Measurements from ENCODE around the gene MYZAP.

Gene MYZAP

GRCh38 chr15:57548835-57549234, 42.9 kb upstream of the MYZAP start:
- Histone ChIP-seq H3K9me2 (replicated peaks; ENCODE audit: low read depth, low read length) (no peaks in the 10 kb centered on the region), H2AFZ (ENCODE audit: low read length) (no peak overlapping the region), H3K27me3 (ENCODE audit: insufficient read depth, low read length, poor library complexity, severe bottlenecking) (no peaks in the 10 kb centered on the region), H3K79me2 (ENCODE audit: insufficient read depth, low read length) (no peaks in the 10 kb centered on the region), H3K4me2 (ENCODE audit: low read depth, low read length, poor library complexity, severe bottlenecking) (no peak overlapping the region), H3K4me1 (ENCODE audit: insufficient read depth, low read length, poor library complexity, severe bottlenecking) (no peaks in the 10 kb centered on the region), H3K9me3 (ENCODE audit: insufficient read depth, low read depth, low read length) (no peaks in the 10 kb centered on the region), H4K20me1 (ENCODE audit: insufficient read depth, low read length, poor library complexity, severe bottlenecking) (no peaks in the 10 kb centered on the region), H3K4me3 (ENCODE audit: low read length, poor library complexity, severe bottlenecking) (no peak overlapping the region), H3K9ac (ENCODE audit: low read depth, low read length, poor library complexity, severe bottlenecking) (no peak overlapping the region), H3K36me3 (ENCODE audit: insufficient read depth, low read length) (no peaks in the 10 kb centered on the region), H3F3A (ENCODE audit: low read depth) (no peaks in the 10 kb centered on the region)
- TF ChIP-seq CTCF (conservative IDR thresholded peaks at IDR 0.05; ENCODE audit: low read length) (no peak), EZH2phosphoT487 (IDR thresholded peaks at IDR 0.05; ENCODE audit: borderline replicate concordance) (no peak)

DNA sequence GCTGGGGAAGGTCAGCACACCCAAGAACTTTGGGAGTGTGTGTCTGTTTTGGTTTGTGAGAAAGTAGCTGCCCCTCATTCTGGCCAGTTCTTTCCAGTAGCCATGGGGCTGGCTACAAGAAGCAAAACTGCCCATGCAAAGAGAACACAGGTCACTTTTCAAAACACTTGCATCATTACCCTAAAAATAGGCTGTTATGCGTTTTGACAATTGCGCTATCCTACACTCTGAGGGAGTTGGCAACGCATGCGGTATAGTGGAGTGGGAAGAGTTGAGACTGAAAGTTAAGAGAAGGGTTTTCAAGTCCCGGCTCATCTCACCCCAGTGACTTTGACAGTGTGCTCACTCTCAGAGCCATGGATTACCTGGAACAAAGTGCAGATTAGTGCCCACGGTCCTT, 41.8 kb upstream of the MYZAP start:
- TF ChIP-seq CTCF (conservative IDR thresholded peaks at IDR 0.05; ENCODE audit: low read length) (no peak), EZH2phosphoT487 (IDR thresholded peaks at IDR 0.05; ENCODE audit: borderline replicate concordance) (no peak)
- Histone ChIP-seq H2AFZ (ENCODE audit: low read length) (no peak overlapping the region), H3K27me3 (ENCODE audit: insufficient read depth, low read length, poor library complexity, severe bottlenecking) (no peaks in the 10 kb centered on the region), H3K9me3 (ENCODE audit: insufficient read depth, low read depth, low read length) (no peaks in the 10 kb centered on the region), H3K4me3 (ENCODE audit: low read length, poor library complexity, severe bottlenecking) (no peak overlapping the region), H3F3A (ENCODE audit: low read depth) (no peaks in the 10 kb centered on the region), H3K9me2 (replicated peaks; ENCODE audit: low read depth, low read length) (no peaks in the 10 kb centered on the region), H3K4me2 (ENCODE audit: low read depth, low read length, poor library complexity, severe bottlenecking) (no peak overlapping the region), H3K9ac (ENCODE audit: low read depth, low read length, poor library complexity, severe bottlenecking) (no peak overlapping the region), H3K36me3 (ENCODE audit: insufficient read depth, low read length) (no peaks in the 10 kb centered on the region), H4K20me1 (ENCODE audit: insufficient read depth, low read length, poor library complexity, severe bottlenecking) (no peaks in the 10 kb centered on the region), H3K79me2 (ENCODE audit: insufficient read depth, low read length) (no peaks in the 10 kb centered on the region), H3K4me1 (ENCODE audit: insufficient read depth, low read length, poor library complexity, severe bottlenecking) (no peaks in the 10 kb centered on the region)

GRCh38 chr15:57550640-57551039, 41.1 kb upstream of the MYZAP start:
- H3K4me2 ChIP-seq (ENCODE audit: low read depth, low read length, poor library complexity, severe bottlenecking): no peak overlapping the region
- H4K20me1 ChIP-seq (ENCODE audit: insufficient read depth, low read length, poor library complexity, severe bottlenecking): no peaks in the 10 kb centered on the region

More at GRCh38 chr15:57550640-57551039, 41.1 kb upstream of the MYZAP start:
- Histone ChIP-seq H2AFZ (ENCODE audit: low read length) (no peak overlapping the region), H3K9me2 (replicated peaks; ENCODE audit: low read depth, low read length) (no peaks in the 10 kb centered on the region), H3K79me2 (ENCODE audit: insufficient read depth, low read length) (no peaks in the 10 kb centered on the region), H3K4me3 (ENCODE audit: low read length, poor library complexity, severe bottlenecking) (no peak overlapping the region), H3F3A (ENCODE audit: low read depth) (no peaks in the 10 kb centered on the region), H3K9me3 (ENCODE audit: insufficient read depth, low read depth, low read length) (no peaks in the 10 kb centered on the region), H3K36me3 (ENCODE audit: insufficient read depth, low read length) (no peaks in the 10 kb centered on the region), H3K27me3 (ENCODE audit: insufficient read depth, low read length, poor library complexity, severe bottlenecking) (no peaks in the 10 kb centered on the region), H3K4me1 (ENCODE audit: insufficient read depth, low read length, poor library complexity, severe bottlenecking) (no peaks in the 10 kb centered on the region), H3K9ac (ENCODE audit: low read depth, low read length, poor library complexity, severe bottlenecking) (no peak overlapping the region)
- TF ChIP-seq EZH2phosphoT487 (IDR thresholded peaks at IDR 0.05; ENCODE audit: borderline replicate concordance): no peak
- TF ChIP-seq CTCF (conservative IDR thresholded peaks at IDR 0.05; ENCODE audit: low read length): no peak

Measured in Loucy (cell line).